Measurements from ENCODE around the gene MMP23B. TPM values are rescaled to one million over a fixed set of nuclear protein-coding genes. Genes with fewer than 3 reads are reported as not detected.

MMP23B gene
- total RNA-seq, 1 donor from 2014 or later, result 40.3 TPM

GRCh38 chr1:1602304-1602967 is 29.5 kb upstream of the MMP23B start:
- Histone ChIP-seq H3K9me3 (no peaks in the 10 kb centered on the region), H3K36me3 (no peaks in the 10 kb centered on the region), H3K27me3 (peaks cover 24% of the 10 kb centered on the region), H3K4me1 (peaks cover 15% of the 10 kb centered on the region), H3K4me3 (no peak overlapping the region), H3K27ac (no peak overlapping the region)
- no peak for ATAC-seq
- DNase-seq, result no peak
- no peak for TF ChIP-seq CTCF (IDR thresholded peaks at IDR 0.05)
- intact Hi-C loops (cut with DNase I), result no loop called here

- H3K27ac ChIP-seq, result no peak overlapping the region
- H3K9me3 ChIP-seq, result no peaks in the 10 kb centered on the region
- DNase-seq (peak; percentile 61), ATAC-seq (no peak)
- no peak for TF ChIP-seq CTCF (IDR thresholded peaks at IDR 0.05)
- intact Hi-C loops (cut with DNase I), result no loop called here
- no peak overlapping the region for H3K4me3 ChIP-seq
- peaks cover 11% of the 10 kb centered on the region for H3K4me1 ChIP-seq
- peaks cover 23% of the 10 kb centered on the region for H3K27me3 ChIP-seq
- no peaks in the 10 kb centered on the region for H3K36me3 ChIP-seq
Observed at GRCh38 chr1:1602968-1603506, 28.9 kb upstream of the MMP23B start.

- Histone ChIP-seq H3K27ac (no peak overlapping the region), H3K4me3 (no peak overlapping the region), H3K27me3 (peaks cover 15% of the 10 kb centered on the region), H3K36me3 (no peaks in the 10 kb centered on the region), H3K9me3 (no peaks in the 10 kb centered on the region), H3K4me1 (peaks cover 10% of the 10 kb centered on the region)
- DNase-seq (peak; percentile 62), ATAC-seq (no peak)
- intact Hi-C loops (cut with DNase I), result no loop called here
- TF ChIP-seq CTCF (IDR thresholded peaks at IDR 0.05), result no peak
Observed at GRCh38 chr1:1603671-1604373, 28.2 kb upstream of the MMP23B start.

GRCh38 chr1:1604374-1605033 is 27.5 kb upstream of the MMP23B start:
- intact Hi-C loops (cut with DNase I), result no loop called here
- Histone ChIP-seq H3K4me3 (no peak overlapping the region), H3K27me3 (peaks cover 9% of the 10 kb centered on the region), H3K36me3 (no peaks in the 10 kb centered on the region), H3K27ac (no peak overlapping the region), H3K4me1 (peaks cover 5% of the 10 kb centered on the region), H3K9me3 (no peaks in the 10 kb centered on the region)
- TF ChIP-seq CTCF (IDR thresholded peaks at IDR 0.05), result no peak
- DNase-seq (no peak), ATAC-seq (no peak)

GRCh38 chr1:1605034-1605591 is 26.9 kb upstream of the MMP23B start:
- H3K36me3 ChIP-seq, result no peaks in the 10 kb centered on the region
- no peak overlapping the region for H3K4me3 ChIP-seq
- peaks cover 9% of the 10 kb centered on the region for H3K27me3 ChIP-seq
- no peaks in the 10 kb centered on the region for H3K9me3 ChIP-seq
- intact Hi-C loops (cut with DNase I), result no loop called here
- DNase-seq, result peak; percentile 61
- H3K27ac ChIP-seq, result no peak overlapping the region
- ATAC-seq, result no peak
- peaks cover 5% of the 10 kb centered on the region for H3K4me1 ChIP-seq
- no peak for TF ChIP-seq CTCF (IDR thresholded peaks at IDR 0.05)

All from upper lobe of right lung (tissue), 1 donor.